22Rv1 (cell line): ENCODE measurements around the gene NELL1.

Source experiments
- CTCF ChIP-seq: fragments of 450-650 bp; IDR thresholded peaks from 2 replicates; pipeline ENCODE4 v1.5.1; 2017; ENCODE audit warnings: mild to moderate bottlenecking
- ZFX ChIP-seq: fragments of 450-650 bp; IDR thresholded peaks from 2 replicates; pipeline ENCODE4 v1.6.1; 2017; ENCODE audit warnings: antibody characterized with exemption, borderline replicate concordance

- TF ChIP-seq CTCF (no peak), ZFX (no peak)
These were observed 741.7 kb downstream of the NELL1 start for GRCh38 chr11:21411104-21411503.
